Measurements from ENCODE around the gene IDH3A. TPM values are rescaled to one million over a fixed set of nuclear protein-coding genes. Genes with fewer than 3 reads are reported as not detected.

The IDH3A gene
- total and polyA plus RNA-seq, 9 of the 15 experiments (the other 6 are each of a cell fraction or from before 2014, with no cell fraction given): 37.4 to 249 (median 107) TPM

- in situ Hi-C loops (cut with MboI) (no loop called here), intact Hi-C loops (cut with micrococcal nuclease) (no loop called here)
- Histone ChIP-seq H2AFZ (ENCODE audit: low read depth, low read length) (no peak overlapping the region), H3K9me3 (replicated peaks; ENCODE audit: control insufficient read depth, insufficient read depth, low read depth, low read length) (no peaks in the 10 kb centered on the region), H3K4me2 (ENCODE audit: insufficient read depth, low read length) (no peak overlapping the region), H3K79me2 (ENCODE audit: control insufficient read depth, insufficient read depth, low read length) (no peaks in the 10 kb centered on the region), H3K36me3 (ENCODE audit: control insufficient read depth, insufficient read depth, low read length) (peaks cover 20% of the 10 kb centered on the region; the same call in 1 of the 3 replicates), H3K27ac (ENCODE audit: extremely low read depth, low read depth, low read length) (no peak overlapping the region), H4K20me1 (replicated peaks; ENCODE audit: control insufficient read depth, insufficient read depth, low read length) (0 out of 2 replicates have a peak, but pooled peaks cover 4% of the 10 kb centered on the region), H3K27me3 (ENCODE audit: control insufficient read depth in 2 of 2, insufficient read depth in 2 of 2, low read length in 2 of 2) (peaks cover 4 to 11% of the 10 kb centered on the region in 2 experiments; a peak in 3 of 5 replicates), H3K9me1 (ENCODE audit: control insufficient read depth, insufficient read depth, low read length) (no peaks in the 10 kb centered on the region), H3K9ac (ENCODE audit: insufficient read depth in 1 of 2, low read depth in 2 of 2, low read length in 2 of 2) (peak overlapping the region in 1 of 2 experiments; percentile 64; a peak in 2 of 4 replicates), H3K4me3 (no peak overlapping the region), H3K4me1 (replicated peaks in 1 of 2; ENCODE audit: control insufficient read depth in 2 of 2, insufficient read depth in 2 of 2, low read length in 2 of 2) (peaks cover 3 to 18% of the 10 kb centered on the region in 2 experiments; a peak in 3 of 5 replicates)
- ChIA-PET POLR2A (interaction anchor here (0.6 to 0.7 kb wide), 2 partner anchors 34 to 49 kb away, joined by 3 to 4 read pairs; no protein-coding TSS in a partner anchor), CTCF (ENCODE audit: low intra/inter-chr PET ratio) (no interaction called here)
- ATAC-seq: no peak
- TF ChIP-seq WHSC1 (IDR thresholded peaks at IDR 0.05; ENCODE audit: low read length) (no peak), FOXJ2 (tag; IDR thresholded peaks at IDR 0.05) (no peak), HSF4 (CRISPR knock-in tag; IDR thresholded peaks at IDR 0.05; ENCODE audit: borderline replicate concordance) (no peak), EGR1 (conservative IDR thresholded peaks at IDR 0.05) (no peak), KDM4B (IDR thresholded peaks at IDR 0.05; ENCODE audit: borderline replicate concordance in 2 of 2, low read depth in 1 of 2) (no peak), PYGO2 (tag; IDR thresholded peaks at IDR 0.05) (no peak), XRCC4 (IDR thresholded peaks at IDR 0.05; ENCODE audit: extremely low read depth, insufficient read depth, insufficient read length) (no peak), TRIM24 (IDR thresholded peaks at IDR 0.05) (no peak), HBP1 (CRISPR knock-in tag; IDR thresholded peaks at IDR 0.05) (no peak), ZNF280B (CRISPR knock-in tag; IDR thresholded peaks at IDR 0.05) (no peak), CREM (IDR thresholded peaks at IDR 0.05; ENCODE audit: low read depth) (no peak), IRF9 (tag; IDR thresholded peaks at IDR 0.05) (no peak), PBX2 (CRISPR knock-in tag; IDR thresholded peaks at IDR 0.05; ENCODE audit: low read depth) (no peak), PBX2 (tag; conservative IDR thresholded peaks at IDR 0.05; ENCODE audit: low read depth) (no peak)
- WGBS (ENCODE audit: insufficient coverage, low coverage, missing lambda C conversion rate): 13% methylated on average over 2 of the region's 2 CpGs
- no peak for DNase-seq (ENCODE audit: extremely low read depth in 1 of 4, low spot score in 3 of 4)
- no TSS peak for BruUV-seq (replicated peaks)
- FAIRE-seq: no peak
Observed at GRCh38 chr15:78175330-78175729, 26.2 kb downstream of the IDH3A start.
